ENCODE measurements around the gene SMARCD2. TPM values are rescaled to one million over a fixed set of nuclear protein-coding genes. Genes with fewer than 3 reads are reported as not detected.
"Not testable (repeated sequence)": the region's sequence is repeated elsewhere in the genome, so short reads cannot be mapped to it uniquely, and the experiment has no call there.

SMARCD2 gene
- polyA plus RNA-seq, 1 donor = 28.6 TPM

DNA sequence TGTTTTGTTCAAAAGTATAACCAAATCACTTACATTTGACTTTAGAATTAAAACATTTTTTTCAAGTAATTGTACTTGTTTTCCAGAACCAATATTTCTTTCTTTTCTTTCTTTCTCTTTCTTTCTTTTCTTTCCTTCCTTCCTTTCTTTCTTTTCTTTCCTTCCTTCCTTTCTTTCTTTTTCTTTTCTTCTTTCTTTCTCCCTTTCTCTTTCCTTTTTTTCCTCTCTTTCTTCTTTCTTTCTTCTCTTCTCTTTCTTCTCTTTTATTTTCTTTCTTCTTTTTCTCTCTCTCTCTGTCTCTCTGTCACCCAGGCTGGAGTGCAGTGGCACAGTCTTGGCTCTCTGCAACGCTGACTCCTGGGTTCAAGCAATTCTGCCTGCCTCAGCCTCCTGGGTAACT is 41.7 kb downstream of the SMARCD2 start:
- no peak for DNase-seq

DNA sequence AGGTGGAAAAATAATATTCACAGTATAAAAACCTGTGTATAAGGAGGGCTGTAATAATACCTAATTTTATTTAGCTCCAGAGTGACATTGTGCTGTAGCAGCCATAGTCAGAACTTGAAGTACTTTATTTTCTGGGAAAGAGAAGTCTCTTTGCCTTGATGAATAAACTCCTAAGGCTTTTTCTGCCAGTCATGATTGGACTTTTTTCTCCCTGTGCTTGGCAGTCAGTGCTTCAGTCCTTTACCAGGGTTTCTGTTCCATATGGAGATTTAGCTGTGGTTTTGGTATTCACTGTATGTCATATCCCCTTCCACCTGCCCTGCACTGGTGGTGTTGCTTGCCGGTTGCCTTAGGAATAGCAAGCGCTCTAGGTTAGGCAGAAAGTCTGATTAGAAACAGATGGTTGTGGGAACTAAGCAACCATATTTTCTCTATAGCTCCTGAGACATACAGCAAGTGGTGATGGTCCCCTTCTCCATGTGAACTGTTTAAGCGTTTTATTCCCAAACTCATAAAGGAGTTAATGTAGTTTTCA is 43.8 kb downstream of the SMARCD2 start:
- no peak for DNase-seq

DNA sequence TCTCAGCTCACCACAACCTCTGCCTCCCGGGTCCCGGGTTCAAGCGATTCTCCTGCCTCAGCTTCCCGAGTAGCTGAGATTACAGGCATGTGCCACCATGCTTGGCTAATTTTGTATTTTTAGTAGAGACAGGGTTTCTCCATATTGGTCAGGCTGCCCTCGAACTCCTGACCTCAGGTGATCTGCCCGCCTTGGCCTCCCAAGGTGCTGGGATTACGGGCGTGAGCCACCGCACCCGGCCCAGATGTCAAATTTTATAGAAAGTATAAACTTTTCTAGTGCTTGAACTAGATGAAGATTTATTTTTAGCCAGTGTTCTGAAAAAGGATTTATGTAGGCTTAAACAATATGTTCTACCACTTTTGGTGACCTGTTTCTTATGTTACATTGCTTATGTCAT is 46.1 kb downstream of the SMARCD2 start:
- not testable (repeated sequence) for DNase-seq

DNA sequence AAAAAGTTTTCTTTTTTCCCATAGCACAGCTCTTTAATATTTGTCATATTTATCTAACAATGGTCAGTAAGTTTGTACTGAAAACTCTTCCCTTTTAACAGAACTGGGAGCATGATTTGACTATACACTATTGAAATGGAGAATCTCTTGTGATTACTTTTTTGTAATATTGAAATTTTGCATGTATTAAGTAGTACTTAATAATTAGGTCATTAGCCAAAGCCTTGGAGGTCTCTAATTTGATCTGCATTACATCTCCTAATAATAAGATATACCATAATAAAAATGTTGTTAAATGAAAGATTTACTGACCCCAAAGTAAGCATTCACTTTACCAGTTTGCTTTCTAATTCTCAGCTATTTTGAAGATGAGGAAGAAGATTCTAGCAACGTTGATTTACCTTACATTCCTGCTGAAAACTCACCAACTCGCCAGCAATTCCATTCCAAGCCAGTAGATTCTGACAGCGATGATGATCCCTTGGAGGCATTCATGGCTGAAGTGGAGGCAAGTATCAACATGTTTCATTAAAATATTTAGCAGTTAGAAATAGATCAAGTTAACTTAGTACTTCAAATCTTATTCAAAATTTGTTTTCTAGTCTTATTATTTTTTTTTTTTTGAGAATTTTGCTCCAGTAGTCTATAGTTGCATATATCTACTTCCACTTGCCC is 50.3 kb downstream of the SMARCD2 start:
- DNase-seq = no peak

DNA sequence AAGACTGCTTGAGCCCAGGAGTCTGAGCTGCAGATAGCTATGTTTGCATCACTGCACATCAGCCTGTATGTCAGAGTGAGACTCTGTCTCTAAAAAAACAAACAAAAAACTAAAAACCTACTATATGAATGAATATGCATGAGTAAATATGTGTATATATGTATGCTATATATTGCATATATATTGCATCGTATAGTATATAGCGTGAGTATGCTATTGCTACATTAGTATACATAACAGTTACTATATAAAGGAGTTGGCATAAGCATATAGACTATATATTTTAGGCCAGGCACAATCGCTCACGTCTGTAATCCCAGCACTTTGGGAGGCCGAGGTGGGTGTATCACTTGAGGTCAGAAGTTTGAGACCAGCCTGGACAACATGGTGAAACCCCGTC is 52.4 kb downstream of the SMARCD2 start:
- no peak for DNase-seq

DNA sequence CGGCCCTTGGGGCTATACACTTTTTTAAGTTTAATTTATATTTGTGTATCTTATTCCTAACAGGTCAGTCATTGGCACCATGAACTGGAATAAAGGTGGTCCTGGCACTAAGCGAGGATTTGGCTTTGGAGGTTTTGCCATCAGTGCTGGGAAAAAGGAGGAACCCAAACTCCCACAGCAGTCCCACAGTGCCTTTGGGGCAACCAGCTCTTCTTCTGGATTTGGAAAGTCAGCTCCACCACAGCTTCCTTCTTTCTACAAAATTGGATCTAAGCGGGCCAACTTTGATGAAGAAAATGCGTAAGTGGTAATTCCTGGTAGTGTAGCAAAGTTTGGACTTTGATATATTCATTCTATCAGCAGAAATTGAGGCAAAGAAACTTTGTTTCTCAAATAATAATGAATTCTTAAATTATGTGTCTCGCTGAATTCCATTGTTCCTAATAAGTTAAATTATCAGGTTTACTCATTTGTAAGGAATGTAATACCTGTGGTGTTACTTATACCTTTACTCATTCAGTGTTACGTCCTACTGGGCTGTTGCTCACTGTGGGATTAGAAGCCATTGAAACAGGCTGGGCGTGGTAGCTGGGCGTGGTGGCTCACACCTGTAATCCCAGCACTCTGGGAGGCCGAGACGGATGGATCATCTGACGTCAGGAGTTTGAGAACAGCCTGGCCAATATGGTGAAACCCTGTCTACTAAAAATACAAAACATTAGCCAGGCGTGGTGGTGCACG is 55.3 kb downstream of the SMARCD2 start:
- no peak for DNase-seq

DNA sequence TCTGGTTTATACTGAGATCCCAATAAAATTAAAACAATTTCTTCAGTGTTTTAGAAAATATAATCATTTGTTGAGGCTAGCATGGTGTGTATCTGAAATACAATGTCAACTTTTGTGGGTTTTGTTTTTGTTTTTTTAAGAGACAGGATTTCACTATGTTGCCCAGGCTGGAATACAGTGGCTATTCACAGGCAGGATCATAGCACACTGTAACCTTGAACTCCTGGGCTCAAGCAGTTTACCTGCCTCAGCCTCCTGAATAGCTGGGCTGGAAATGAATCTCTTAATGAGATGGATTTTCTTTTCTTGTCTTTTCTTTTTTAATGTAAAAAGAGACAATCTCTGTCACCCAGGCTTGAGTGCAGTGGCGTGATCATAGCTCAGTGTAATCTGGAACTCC is 56.4 kb downstream of the SMARCD2 start:
- DNase-seq = no peak

DNA sequence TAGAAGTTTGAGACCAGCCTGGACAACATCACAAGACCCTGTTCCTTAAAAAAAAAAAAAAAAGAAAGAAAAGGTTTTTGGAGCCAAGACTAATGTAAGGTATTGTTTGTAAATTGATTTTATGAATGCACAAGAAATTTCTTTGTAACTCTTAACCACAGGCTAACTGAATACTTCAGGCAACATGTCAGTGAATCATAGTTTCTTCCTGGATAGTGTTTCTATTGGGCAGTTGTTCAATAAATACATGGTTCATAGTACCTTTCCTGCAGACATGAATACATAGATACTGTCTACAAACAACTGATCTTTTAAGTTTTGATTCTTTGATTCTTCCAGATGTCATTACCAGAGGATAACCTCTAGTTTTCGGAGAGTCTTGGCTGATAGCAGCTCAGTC is 56.9 kb downstream of the SMARCD2 start:
- DNase-seq = no peak

DNA sequence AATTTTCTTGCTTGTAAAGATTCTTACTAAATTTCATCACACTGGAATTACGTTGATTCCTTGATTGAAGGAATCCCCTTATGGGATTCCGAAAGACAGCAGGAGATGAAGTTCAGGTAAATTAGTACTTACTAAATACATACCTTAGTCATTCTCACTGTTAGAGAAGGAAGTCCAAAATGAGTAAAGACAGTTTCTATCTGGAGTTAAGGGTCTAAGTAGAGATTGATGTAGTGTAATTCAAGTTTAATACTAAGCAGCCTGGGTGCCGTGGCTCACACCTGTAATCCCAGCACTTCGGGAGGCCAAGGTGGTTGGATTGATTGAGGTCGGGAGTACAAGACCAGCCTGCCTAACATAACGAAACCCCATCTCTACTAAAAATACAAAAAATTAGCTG is 59.0 kb downstream of the SMARCD2 start:
- no peak for DNase-seq

Other genes starting within 250 kb of the SMARCD2 start
- gene TACO1, start 241.8 kb downstream of the SMARCD2 start, polyA plus RNA-seq (ENCODE audit: insufficient read length) = 17.8 TPM
- 27.6 TPM for gene MAP3K3, start 220.3 kb downstream of the SMARCD2 start, polyA plus RNA-seq (ENCODE audit: insufficient read length)
- gene LIMD2, start 142.6 kb downstream of the SMARCD2 start, polyA plus RNA-seq (ENCODE audit: insufficient read length) = 10.4 TPM
- gene STRADA, start 100.9 kb downstream of the SMARCD2 start, polyA plus RNA-seq (ENCODE audit: insufficient read length) = 32.5 TPM
- gene CCDC47, start 69.1 kb downstream of the SMARCD2 start, polyA plus RNA-seq (ENCODE audit: insufficient read length) = 47.8 TPM
- gene DDX42, start 68.5 kb downstream of the SMARCD2 start, polyA plus RNA-seq (ENCODE audit: insufficient read length) = 106 TPM
- 96.2 TPM for gene PSMC5, start 15.3 kb downstream of the SMARCD2 start, polyA plus RNA-seq (ENCODE audit: insufficient read length)
- gene FTSJ3, start 15.0 kb downstream of the SMARCD2 start, polyA plus RNA-seq (ENCODE audit: insufficient read length) = 35.5 TPM
- 0.61 TPM for gene CSH2, start 31.0 kb upstream of the SMARCD2 start, polyA plus RNA-seq (ENCODE audit: insufficient read length)
- gene GH2, start 39.3 kb upstream of the SMARCD2 start, polyA plus RNA-seq (ENCODE audit: insufficient read length) = not detected
- gene CSH1, start 53.9 kb upstream of the SMARCD2 start, polyA plus RNA-seq (ENCODE audit: insufficient read length) = 0.50 TPM
- not detected for gene CSHL1, start 68.6 kb upstream of the SMARCD2 start, polyA plus RNA-seq (ENCODE audit: insufficient read length)
- not detected for gene GH1, start 76.2 kb upstream of the SMARCD2 start, polyA plus RNA-seq (ENCODE audit: insufficient read length)
- 4.4 TPM for gene CD79B, start 89.6 kb upstream of the SMARCD2 start, polyA plus RNA-seq (ENCODE audit: insufficient read length)
- 66.3 TPM for gene SCN4A, start 130.2 kb upstream of the SMARCD2 start, polyA plus RNA-seq (ENCODE audit: insufficient read length)
- gene PRR29, start 155.7 kb upstream of the SMARCD2 start, polyA plus RNA-seq (ENCODE audit: insufficient read length) = 2.5 TPM
- gene ICAM2, start 177.9 kb upstream of the SMARCD2 start, polyA plus RNA-seq (ENCODE audit: insufficient read length) = 28.6 TPM